Coronary artery (tissue), 2 donors: ENCODE measurements around the gene SOX5.

Experiments used
- DNase-seq: peaks from one replicate; pipeline ENCODE4 v3.0.0-alpha.2; 2017; ENCODE audit warnings: low spot score
- H3K27ac ChIP-seq, 2 donors: fragments of 200-600 bp; sonication (generic); one replicate each; pipeline ENCODE4 v1.5.1; 2016 to 2019
- H3K4me3 ChIP-seq: fragments of 200-600 bp; sonication (generic); 2 replicates; pipeline ENCODE4 v1.5.1; 2016; ENCODE audit warnings: mild to moderate bottlenecking, moderate library complexity
- CTCF ChIP-seq: fragments of 200-600 bp; sonication (generic); IDR thresholded peaks from one replicate; pipeline ENCODE4 v1.5.1; 2019; ENCODE audit warnings: antibody characterized with exemption

The SOX5 gene

GRCh38 chr12:23536293-23536692 is 413.2 kb downstream of the SOX5 start:
- H3K4me3 ChIP-seq: no peak overlapping the region
- no peak overlapping the region for H3K27ac ChIP-seq
- no peak for DNase-seq
- no peak for TF ChIP-seq CTCF

DNA sequence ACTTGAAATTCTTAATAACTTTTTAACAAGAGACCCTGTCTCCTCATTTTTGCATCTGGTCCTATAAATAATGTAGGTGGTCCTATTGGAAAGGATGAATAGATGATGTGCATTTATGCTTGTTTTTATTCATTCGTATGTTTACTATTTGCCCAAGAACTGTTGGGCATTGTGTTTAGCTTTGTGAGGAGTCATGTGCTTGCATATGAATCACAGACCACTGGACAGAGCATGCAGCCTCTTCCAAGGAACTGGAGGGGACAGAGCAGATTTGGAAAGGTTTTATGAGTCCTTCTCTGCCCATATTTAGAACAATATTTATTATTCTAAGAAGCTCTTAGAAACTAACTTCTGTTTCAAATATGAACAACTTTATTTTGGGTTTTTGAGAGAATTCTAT is 414.0 kb downstream of the SOX5 start:
- TF ChIP-seq CTCF: no peak
- H3K27ac ChIP-seq: no peak overlapping the region
- no peak overlapping the region for H3K4me3 ChIP-seq
- DNase-seq: no peak

DNA sequence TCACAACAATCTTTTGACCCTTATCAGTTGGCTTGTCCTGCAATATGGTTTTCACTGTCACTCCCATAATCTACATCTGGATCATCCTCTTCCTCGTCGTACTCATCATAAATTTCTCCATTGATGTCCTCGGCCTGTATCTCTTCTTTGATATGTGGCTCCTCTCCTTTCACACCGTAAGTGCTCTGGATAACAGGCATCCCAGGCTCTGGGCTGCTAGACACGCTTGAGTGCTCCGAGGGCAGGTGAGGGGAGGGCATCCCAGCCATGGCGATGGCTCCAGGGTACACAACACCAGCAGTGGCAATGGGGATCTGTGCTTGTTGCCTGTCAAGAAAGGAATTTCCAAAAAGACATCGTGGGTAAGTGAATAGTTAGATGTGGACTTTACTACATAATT is 415.3 kb downstream of the SOX5 start:
- Histone ChIP-seq H3K27ac (no peak overlapping the region), H3K4me3 (no peak overlapping the region)
- no peak for DNase-seq
- no peak for TF ChIP-seq CTCF

GRCh38 chr12:23533699-23534098 is 415.8 kb downstream of the SOX5 start:
- Histone ChIP-seq H3K27ac (no peak overlapping the region), H3K4me3 (no peak overlapping the region)
- DNase-seq: no peak
- no peak for TF ChIP-seq CTCF

GRCh38 chr12:23533265-23533664 is 416.2 kb downstream of the SOX5 start:
- TF ChIP-seq CTCF: no peak
- Histone ChIP-seq H3K4me3 (no peak overlapping the region), H3K27ac (no peak overlapping the region)
- DNase-seq: no peak

DNA sequence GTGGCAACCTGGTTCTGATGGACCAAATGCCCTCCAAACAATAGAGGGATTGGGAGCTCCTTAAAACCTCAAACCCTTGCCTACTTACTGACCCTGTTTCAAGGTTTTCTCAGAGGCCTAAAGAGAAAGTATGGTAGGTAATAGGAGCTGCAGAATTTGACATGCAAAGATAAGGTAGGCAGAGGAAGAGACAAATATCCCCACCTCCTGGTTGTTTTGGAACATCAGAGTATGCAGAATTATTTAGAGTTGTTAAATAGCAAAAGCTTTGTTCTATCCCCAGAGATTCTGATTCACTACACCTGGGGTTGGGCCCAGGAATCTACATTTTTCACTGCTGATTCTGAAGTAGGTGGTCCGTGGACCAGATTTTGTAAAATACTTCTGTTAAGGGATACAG is 421.2 kb downstream of the SOX5 start:
- H3K4me3 ChIP-seq: no peak overlapping the region
- H3K27ac ChIP-seq: no peak overlapping the region
- no peak for DNase-seq
- TF ChIP-seq CTCF: no peak

DNA sequence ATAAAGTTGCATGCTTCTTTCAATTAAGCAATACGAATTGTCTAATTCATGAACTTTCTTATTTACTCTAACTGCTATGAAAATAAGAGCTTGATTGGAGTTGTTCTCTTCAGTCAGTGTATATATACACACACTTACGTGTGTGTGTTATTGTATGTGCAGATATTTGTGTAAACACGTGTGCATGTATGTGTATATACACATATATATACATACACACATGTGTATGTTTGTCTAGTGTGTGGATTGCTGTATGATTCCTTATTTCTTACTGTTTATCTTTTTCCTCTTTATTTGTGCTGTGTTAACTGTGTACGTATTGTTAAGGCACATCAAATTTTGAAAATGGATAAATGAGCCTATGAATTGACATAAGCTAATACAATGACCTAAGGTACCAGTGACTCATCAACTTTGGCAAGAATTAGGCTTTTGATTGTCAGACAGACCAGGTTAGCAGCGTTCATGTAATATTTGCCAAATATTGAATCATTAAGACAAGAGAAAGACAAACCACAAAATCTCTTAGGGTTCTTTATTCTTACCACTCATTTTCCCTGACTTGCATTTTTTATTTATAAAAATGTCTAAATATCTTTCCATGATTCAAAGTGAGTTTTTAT is 423.9 kb downstream of the SOX5 start:
- no peak for DNase-seq
- TF ChIP-seq CTCF: no peak

More for the DNA sequence above, 423.9 kb downstream of the SOX5 start:
- H3K27ac ChIP-seq: no peak overlapping the region
- no peak overlapping the region for H3K4me3 ChIP-seq
